Right atrium auricular region (tissue), 2 donors: Measurements from ENCODE around the gene CPD. TPM values are rescaled to one million over a fixed set of nuclear protein-coding genes. Genes with fewer than 3 reads are reported as not detected.

Experiments used
- DNase-seq: peaks from one replicate; pipeline ENCODE4 v3.0.0-alpha.2; 2019; ENCODE audit warnings: low spot score
- H3K27ac ChIP-seq, 2 donors: fragments of 200-600 bp; sonication (generic); 1 replicate in 1 of 2; 2 replicates in 1 of 2; pipeline ENCODE4 v1.5.1; 2016 to 2019
- H3K27me3 ChIP-seq, 2 donors: fragments of 200-600 bp; sonication (generic); one replicate each; pipeline versions ENCODE4 v1.5.1 to v1.6.0; 2017 to 2019
- H3K36me3 ChIP-seq: fragments of 200-600 bp; sonication (generic); one replicate; pipeline ENCODE4 v1.5.1; 2016
- H3K4me1 ChIP-seq, 2 donors: fragments of 200-600 bp; sonication (generic); one replicate each; pipeline versions ENCODE4 v1.5.1 to v1.6.0; 2017 to 2019
- H3K4me3 ChIP-seq, 2 donors: fragments of 200-600 bp; sonication (generic); 1 replicate in 1 of 2; 2 replicates in 1 of 2; pipeline ENCODE4 v1.5.1; 2017 to 2019; ENCODE audit warnings: mild to moderate bottlenecking in 1 of 2, moderate library complexity in 1 of 2
- H3K9me3 ChIP-seq, 2 donors: fragments of 200-600 bp; sonication (generic); one replicate each; pipeline ENCODE4 v1.5.1; 2019
- total RNA-seq, 2 donors: library from RNA; depleted of rRNA; stranded (reverse); fragments of >200 nt; gene quantifications; one replicate each; pipeline ENCODE4 v1.1.0, GENCODE V29; 2016
- TF ChIP-seq, protein P1 (sequence below), 2 donors: fragments of 200-600 bp; sonication (generic); IDR thresholded peaks; one replicate each; pipeline ENCODE4 v1.5.1; 2019; ENCODE audit warnings: antibody characterized with exemption in 2 of 2

The CPD gene
- total RNA-seq, 2 donors from 2014 or later = 41.3 to 44.1 TPM

- peaks cover 0 to 9% of the 10 kb centered on the region in 2 donors for H3K4me1 ChIP-seq
Measured at GRCh38 chr17:30393491-30393890, 14.8 kb downstream of the CPD start.

DNA sequence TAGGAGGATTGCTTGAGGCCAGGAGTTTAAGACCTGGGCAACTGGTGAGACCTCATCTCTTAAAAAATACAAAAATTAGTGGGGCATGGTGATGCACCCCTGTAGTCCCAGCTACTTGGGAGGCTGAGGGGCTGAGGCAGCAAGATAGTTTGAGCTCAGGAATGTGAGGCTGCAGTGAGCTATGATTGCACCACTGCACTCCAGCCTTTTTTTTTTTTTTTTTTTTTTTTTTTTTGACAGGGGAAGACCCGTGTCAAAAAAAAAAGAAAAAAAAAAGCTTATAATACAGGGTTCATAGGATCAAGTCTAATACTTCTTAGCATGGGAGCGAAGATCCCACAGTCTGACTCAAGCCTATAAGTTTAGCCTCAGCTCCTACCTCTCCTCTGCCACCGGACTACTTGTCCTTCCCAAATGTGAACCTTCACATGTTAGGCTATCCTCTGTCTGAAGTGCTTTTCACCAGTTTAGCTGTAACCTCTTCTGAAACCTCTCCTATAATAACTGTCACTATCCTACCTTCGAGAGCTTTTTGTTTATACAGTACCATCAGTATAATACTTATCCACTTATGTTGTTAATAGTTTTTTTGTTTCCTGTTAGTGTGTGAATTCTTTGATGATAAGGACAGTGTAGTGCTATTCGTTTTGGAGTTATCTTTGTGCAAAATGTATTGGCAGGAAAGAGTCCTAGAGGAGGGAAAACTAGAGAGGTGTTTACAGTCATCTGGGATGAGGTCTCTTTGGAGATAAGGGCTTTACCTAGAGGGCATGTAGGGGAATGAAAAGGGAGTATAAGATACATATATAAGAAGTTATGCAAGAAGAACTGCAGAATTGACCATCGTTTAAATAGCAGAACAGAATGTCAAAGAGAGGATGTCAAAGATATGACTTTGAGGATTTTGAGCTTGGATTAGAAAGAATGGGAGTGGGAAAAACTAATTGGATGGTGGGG, 15.5 kb downstream of the CPD start:
- H3K36me3 ChIP-seq = peaks cover 5% of the 10 kb centered on the region
- no peak overlapping the region for H3K27ac ChIP-seq
- TF ChIP-seq, protein P1, sequence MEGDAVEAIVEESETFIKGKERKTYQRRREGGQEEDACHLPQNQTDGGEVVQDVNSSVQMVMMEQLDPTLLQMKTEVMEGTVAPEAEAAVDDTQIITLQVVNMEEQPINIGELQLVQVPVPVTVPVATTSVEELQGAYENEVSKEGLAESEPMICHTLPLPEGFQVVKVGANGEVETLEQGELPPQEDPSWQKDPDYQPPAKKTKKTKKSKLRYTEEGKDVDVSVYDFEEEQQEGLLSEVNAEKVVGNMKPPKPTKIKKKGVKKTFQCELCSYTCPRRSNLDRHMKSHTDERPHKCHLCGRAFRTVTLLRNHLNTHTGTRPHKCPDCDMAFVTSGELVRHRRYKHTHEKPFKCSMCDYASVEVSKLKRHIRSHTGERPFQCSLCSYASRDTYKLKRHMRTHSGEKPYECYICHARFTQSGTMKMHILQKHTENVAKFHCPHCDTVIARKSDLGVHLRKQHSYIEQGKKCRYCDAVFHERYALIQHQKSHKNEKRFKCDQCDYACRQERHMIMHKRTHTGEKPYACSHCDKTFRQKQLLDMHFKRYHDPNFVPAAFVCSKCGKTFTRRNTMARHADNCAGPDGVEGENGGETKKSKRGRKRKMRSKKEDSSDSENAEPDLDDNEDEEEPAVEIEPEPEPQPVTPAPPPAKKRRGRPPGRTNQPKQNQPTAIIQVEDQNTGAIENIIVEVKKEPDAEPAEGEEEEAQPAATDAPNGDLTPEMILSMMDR (IDR thresholded peaks at IDR 0.05) = no peak
- peaks cover 0 to 9% of the 10 kb centered on the region in 2 donors for H3K4me1 ChIP-seq
- no peak overlapping the region for H3K4me3 ChIP-seq
- H3K9me3 ChIP-seq = no peaks in the 10 kb centered on the region
- no peaks in the 10 kb centered on the region for H3K27me3 ChIP-seq
- no peak for DNase-seq

More at GRCh38 chr17:30393491-30393890, 14.8 kb downstream of the CPD start:
- H3K9me3 ChIP-seq = no peaks in the 10 kb centered on the region
- TF ChIP-seq, protein P1 (IDR thresholded peaks at IDR 0.05) = no peak
- H3K36me3 ChIP-seq = peaks cover 8% of the 10 kb centered on the region
- DNase-seq = no peak
- no peak overlapping the region for H3K27ac ChIP-seq
- no peaks in the 10 kb centered on the region for H3K27me3 ChIP-seq
- no peak overlapping the region for H3K4me3 ChIP-seq

DNA sequence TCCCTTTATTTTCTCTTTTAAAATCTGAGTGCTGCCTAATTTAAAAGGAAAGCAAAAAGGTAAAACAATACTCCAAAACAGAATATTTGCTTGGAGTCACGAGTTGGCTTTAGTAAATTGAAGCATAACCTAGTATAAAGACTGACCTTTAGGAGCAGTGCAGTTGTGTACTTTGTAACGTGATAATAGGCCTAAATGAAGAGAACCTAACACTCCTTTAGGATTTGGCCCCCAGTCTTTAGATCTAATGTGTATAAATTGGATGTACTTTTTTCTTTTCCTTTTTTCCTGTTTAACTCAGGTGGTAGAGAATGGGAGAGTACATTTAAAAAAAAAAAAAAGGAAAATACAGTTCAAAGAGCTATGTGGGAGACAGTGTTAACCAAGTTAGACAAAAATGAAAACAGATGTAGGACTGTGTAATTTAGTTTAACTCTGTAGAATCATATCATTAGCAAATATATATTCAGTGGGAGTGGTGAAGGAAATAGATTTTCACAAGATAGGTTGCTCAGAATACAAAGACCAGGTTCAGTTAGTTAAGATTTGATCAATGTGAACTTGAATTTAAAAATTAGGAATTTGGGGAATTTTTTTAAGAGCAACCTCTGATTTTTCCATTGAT, 16.8 kb downstream of the CPD start:
- no peaks in the 10 kb centered on the region for H3K36me3 ChIP-seq
- H3K27ac ChIP-seq = no peak overlapping the region
- H3K27me3 ChIP-seq = no peaks in the 10 kb centered on the region
- DNase-seq = no peak
- TF ChIP-seq, protein P1 (IDR thresholded peaks at IDR 0.05) = no peak
- H3K4me3 ChIP-seq = no peak overlapping the region
- H3K9me3 ChIP-seq = no peaks in the 10 kb centered on the region
- H3K4me1 ChIP-seq = peaks cover 0 to 9% of the 10 kb centered on the region in 2 donors

DNA sequence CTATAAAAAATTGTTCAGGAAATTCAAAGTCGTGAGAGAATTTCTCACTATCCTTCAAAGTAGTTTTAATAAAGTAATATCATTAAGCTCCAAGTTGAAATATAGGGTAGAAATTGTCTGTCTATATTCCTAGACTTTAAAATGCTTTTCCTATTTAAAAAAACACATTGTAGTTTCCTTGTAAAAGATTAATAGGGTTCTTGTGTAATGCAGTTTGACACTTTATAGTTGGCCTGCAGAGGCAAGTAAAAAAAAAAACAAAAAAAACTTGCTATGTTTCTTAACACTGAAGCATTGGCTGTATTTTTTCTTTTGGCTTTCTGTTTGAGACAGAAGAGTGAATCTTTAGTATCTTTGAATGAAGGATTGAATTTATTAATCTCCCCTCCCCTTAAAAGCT, 17.4 kb downstream of the CPD start:
- Histone ChIP-seq H3K9me3 (no peaks in the 10 kb centered on the region), H3K4me1 (peaks cover 0 to 9% of the 10 kb centered on the region in 2 donors), H3K27me3 (no peaks in the 10 kb centered on the region), H3K27ac (no peak overlapping the region), H3K36me3 (no peaks in the 10 kb centered on the region), H3K4me3 (no peak overlapping the region)
- no peak for DNase-seq
- TF ChIP-seq, protein P1 (IDR thresholded peaks at IDR 0.05) = no peak

- H3K36me3 ChIP-seq = no peaks in the 10 kb centered on the region
- DNase-seq = no peak
- H3K9me3 ChIP-seq = no peaks in the 10 kb centered on the region
- TF ChIP-seq, protein P1 (IDR thresholded peaks at IDR 0.05) = no peak
- no peaks in the 10 kb centered on the region for H3K27me3 ChIP-seq
- H3K4me3 ChIP-seq = no peak overlapping the region
- H3K27ac ChIP-seq = no peak overlapping the region
- peaks cover 0 to 9% of the 10 kb centered on the region in 2 donors for H3K4me1 ChIP-seq
Measured at GRCh38 chr17:30396612-30397011, 17.9 kb downstream of the CPD start.
